NCI-H524 treated with DMSO at 0.1 percent for 48 hours (cell line): ENCODE results near the gene P2RY1.

Experiments
- DNase-seq: peaks from one replicate; lab custom pipeline; 2025; lab: John Stamatoyannopoulos, UW

The P2RY1 gene, protein sequence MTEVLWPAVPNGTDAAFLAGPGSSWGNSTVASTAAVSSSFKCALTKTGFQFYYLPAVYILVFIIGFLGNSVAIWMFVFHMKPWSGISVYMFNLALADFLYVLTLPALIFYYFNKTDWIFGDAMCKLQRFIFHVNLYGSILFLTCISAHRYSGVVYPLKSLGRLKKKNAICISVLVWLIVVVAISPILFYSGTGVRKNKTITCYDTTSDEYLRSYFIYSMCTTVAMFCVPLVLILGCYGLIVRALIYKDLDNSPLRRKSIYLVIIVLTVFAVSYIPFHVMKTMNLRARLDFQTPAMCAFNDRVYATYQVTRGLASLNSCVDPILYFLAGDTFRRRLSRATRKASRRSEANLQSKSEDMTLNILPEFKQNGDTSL

DNA sequence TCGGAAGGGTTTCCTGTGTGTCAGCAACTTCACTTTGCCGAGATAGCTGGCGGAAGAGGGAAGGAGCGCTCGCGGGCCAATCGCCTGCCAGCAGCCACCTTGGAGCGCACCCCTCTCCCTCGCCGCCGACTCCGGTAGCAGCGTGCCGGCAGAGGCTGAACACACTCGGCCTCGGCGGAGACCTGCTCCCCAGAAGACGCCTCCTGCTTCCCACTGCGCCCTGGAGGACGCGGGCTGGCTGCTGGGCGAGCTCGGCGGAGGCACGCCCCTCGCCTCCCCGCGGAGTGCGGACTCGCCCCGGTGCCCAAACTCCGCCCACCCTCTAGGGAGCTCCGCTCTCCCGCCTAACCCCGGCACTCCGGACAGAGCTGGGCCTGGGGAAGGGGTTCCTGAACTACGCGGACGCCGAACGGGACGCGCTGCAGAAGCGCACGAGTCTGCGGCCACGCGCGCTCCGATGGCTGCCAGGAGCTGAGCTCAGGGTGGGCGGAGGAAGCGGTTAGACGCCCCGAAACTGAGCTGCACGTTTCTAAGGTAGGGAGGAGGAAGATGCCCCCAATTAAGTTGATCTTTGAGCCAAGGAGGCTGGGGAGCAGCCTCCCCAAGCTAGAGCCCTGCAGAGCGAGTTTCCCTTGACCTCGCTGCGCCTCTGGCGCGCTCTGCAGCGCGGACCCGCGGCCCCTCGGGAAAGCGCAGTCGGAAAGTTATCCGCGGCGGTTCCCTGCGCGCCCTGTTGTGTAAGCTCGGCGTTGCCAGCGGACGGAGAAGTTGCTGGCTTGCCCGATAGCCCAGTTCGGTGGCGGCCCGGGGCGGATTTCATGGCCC lies at the start of gene P2RY1:
TSS of gene P2RY1 (plus strand) at position 356 of the 825 bp plus-strand sequence. CDS start 652 bp downstream, outside the sequence.
- DNase-seq = peak; percentile 82

DNA sequence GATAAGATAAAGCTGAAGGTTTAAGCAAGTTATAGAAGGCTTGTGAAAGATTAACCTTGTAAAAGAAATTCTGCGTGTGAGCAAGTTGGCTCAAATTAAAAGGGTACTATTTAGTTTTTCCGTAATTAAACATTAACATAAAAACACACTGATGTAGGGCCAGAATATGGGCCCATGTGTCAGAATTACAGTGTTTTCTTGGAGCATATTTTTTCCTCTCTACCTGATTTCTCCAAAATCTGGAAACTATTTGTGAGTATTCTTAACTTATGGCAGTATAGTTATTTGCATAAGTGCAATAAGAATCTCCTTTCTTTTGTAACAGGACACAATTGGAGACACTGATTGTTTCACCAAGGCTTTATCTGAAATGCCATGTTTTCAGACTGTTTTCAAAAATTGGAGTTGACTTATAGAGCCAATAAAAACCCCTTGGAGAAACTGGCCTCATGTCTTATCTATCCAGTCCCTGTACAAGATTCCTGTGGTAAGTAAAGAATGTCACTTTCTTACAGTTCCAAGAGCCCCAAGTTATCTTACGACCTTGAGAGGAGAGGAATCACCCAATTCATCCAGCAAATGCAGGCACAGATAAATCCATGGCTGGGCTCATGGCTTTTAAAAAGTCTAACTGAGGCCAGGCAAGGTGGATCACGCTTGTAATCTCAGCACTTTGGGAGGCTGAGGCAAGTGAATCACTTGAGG lies 47.8 kb upstream of the P2RY1 start:
- no peak for DNase-seq

DNA sequence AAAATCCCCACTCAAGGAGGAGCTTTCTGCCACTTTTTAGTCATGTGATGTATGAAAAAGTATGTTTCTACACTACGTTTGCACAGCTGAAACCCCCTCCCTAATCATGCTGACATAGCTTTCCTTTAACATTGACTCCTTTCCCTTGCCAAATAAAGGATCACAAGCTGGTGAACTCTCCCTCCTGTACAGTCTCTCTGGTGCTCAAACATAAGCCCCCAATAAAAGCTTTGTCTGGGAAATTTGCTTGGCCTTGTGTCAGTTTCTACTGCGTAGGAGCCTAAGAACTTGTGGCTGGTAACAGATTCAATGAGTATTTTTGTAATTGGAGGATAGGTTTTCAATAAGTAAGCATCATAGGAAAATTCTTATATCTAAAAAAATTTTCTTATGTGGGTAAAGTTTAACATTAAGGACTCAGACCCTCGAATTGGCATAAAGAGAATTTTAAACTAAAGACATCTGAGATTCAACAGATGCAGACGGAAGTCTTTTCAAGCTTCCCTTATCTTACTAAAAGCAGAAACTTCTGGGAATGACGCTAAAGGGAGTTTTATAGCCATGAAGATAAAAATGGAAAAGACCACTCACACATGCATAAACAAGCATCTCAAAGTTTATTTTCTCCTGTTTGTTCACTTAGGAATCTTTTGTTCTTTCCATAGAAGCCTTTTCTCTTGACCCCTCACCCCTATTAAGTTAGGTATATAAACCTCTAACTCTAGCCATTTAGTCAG lies 44.1 kb upstream of the P2RY1 start:
- DNase-seq = peak; percentile 37

DNA sequence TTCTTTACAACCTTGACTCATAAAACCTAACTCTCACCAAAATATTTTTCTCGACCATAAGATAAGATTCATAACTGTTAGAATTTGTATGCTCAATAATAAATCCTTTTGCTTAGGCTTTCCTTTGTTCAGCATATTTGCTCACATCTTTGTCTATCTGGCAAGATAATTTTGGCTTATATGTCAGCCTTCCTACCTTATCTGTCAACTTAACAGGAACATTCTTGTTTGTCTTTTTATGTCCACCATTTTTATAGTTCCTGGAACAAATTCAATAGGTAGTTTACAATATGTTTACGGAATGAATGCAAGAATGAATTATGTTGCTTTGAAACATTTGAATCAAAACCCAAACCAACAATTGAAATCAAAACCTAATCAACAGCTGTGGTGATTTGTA lies 41.0 kb upstream of the P2RY1 start:
- no peak for DNase-seq

DNA sequence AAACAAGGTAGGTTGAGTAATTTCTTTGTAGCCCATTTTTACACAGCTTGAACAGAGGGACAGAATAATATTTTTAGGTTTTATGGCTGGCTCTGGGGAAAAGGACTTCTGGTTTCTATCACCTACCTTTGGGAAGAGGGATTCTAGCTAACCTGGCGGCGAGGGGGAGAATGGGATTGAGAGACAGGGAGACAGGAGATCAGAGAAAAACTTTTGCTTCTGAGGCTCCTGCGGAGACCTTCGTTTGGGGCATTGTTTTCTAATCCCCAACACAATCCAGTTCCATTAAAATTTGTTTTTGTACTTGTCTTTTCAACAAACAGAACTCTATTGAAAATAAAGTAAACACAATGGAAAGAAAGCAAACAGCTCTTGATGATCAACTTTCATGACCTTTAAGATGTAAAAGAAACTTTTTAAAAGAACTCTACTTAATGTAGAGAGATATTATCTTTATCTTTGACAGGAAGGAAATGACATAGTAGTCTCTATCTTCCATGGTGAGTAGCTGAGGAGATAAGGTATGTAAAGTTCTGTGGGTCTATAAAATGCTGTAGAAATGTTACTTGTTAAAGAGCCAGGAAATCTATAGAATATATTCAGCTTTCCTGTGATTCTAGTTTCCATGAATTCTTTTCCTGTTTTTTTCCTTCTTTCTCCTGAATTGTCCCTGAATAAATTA lies 37.0 kb upstream of the P2RY1 start:
- DNase-seq = no peak

DNA sequence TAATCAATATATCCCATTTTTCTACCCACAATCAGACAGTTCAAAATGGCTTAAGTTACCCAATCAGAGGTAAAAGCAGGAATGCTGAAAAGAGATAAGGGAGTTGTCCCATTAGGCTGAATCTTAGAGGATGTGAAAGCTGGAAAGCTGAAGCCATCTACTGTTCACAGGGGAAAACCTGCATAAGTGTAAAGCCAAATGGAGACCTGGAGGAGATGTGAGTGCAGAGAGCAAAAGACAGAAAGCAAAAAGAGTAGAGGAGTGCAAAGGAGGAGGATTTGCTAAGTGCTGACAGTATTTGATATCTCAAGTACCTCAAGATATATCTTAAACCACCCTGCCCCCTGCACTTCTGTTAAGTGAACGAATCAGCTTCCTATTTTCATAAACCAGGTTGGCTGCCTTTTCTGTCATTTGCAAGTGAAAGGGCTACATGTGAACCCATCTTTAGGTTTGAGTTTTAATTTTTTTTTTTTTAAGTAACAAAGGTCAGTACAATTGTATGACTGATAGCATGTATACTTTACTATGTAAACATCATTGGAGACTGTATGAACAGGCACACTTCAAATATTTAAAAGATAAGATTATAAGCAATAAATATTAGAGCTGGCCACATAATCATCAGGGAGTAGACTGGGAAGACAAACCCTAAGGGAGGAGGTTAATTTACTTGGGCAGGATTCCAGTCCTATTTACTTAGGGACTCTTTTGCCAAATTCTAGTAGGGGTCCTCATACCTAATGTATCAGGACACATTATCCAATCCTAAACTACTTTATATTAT lies 22.8 kb upstream of the P2RY1 start:
- DNase-seq = no peak

DNA sequence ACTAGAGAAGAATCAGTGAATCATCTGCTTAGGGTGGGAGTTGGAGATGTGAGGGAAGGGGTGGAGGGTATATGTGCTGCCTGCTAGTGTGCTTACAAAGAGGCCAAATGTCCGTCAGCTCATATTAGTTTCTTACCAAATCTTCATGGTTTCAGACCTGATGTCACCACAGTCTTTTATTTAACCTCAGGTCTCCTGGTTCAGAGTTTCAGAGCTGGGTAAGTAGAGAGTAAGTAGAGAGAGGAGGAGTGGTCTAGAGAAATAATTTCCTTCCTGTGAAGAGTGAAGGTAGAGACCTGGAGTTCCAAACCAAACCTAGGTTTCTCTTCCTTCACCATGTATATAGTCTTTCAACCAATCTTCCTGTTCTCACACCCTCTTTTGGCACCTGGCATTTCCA lies 17.5 kb upstream of the P2RY1 start:
- no peak for DNase-seq

DNA sequence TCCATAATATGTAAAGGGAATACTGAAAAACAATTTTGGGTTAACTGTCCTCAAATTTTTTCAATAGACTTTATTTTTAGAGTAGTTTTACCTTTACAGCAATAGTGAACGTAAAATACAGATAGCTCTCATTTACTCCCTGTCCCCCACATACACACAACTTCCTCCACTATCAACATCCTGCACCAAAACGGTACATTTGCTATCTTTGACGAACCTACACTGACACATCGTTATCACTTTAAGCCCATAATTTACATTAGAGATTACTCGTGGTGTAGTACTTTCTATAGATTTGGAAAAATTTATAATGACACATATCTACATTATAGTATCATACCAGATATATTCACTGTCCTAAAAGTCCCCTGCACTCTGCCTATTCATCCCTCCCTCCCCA lies 16.9 kb upstream of the P2RY1 start:
- DNase-seq = no peak

DNA sequence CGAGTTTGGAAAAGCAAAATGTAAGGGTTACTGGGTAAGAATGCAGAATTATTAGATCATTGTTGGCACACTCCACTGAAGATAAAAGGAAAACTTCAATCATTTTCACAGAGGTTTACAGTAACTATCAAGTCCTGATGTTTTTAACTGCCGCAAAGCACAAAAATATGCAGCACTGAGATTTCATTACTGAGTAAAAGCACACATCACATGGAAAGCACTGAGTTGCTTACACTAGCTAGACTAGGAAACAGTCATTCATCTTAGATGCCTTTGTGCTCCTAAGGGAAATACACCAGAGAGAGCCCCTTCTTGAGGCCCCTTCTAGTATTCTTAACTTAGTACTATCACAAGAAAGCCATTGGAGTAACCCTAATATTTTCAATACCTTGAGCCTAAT lies 11.8 kb upstream of the P2RY1 start:
- DNase-seq = no peak

DNA sequence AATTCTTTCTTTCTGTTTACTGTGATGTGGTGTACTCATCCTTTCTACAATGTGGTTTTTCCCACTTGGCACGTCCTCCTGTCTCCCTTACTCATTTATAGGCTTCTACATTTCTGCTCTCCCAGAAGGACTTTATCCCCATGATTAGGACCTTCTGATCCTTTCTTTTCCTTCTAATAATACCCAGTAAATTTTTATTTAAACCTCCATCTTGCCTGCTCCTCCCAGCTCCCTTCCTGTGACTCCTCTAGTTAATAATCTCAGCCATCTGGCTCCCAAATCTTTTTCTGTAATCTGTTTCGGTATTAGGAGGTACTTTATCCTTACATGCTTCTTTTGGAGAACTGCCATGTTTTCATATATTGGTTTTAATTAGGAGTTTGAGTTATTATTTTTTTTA lies 11.2 kb upstream of the P2RY1 start:
- DNase-seq = peak; percentile 88

DNA sequence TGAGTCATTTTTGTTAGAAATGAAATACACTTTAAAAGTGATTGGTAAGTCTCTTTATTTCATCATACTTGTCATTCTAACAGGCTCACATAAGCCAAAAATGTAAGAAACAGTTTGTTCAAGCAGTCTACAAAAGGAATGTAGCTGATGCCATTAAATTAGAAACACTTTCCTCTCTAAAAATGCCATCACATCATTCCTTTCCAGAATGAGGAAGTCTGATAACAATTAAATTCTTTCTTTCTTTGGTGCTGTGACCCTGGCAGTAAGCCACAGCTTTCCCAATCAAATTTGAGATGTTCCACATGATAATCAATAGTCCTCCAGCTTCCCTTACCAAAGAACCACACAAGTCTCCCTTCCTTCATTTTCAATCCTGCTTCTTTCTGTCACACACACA lies 9.4 kb upstream of the P2RY1 start:
- no peak for DNase-seq

DNA sequence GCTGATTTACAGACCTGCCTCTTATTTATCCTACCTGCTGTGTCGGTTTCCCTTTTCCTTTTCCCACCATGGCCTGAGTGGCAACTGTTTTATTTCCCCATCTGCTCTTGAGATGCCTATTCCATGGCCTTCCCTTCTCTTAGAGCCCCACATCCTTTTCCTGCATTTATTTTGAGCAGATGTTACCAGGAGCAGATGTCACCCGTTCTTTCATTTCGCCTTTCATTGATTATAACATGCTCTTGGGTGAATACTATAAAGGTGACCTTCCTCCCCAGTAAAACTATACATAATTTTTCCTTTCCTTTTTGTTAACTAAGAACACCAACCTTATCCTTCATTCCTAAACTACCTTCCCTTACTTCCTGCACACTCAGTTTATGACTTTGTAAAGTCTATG lies 8.5 kb upstream of the P2RY1 start:
- peak; percentile 38 for DNase-seq

DNA sequence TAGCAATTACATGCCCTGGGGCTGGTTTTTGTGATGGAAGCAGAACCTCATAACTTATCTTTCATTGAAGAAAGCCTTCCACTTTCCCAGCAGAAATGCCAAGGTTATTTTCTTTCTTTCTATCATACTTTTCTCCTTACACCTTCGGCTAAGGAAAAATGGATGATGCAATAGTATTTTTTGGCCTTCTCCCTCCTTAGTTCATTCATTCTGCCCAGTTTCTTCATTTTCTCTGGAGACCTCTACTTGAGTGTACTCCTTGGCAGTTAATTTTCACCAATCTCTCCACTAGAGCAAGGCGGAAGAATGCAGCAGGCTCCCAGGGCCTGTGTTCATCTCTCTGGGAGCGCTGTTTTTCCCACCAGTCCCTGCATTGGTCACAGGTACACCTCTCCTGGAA lies 7.6 kb upstream of the P2RY1 start:
- DNase-seq = no peak

DNA sequence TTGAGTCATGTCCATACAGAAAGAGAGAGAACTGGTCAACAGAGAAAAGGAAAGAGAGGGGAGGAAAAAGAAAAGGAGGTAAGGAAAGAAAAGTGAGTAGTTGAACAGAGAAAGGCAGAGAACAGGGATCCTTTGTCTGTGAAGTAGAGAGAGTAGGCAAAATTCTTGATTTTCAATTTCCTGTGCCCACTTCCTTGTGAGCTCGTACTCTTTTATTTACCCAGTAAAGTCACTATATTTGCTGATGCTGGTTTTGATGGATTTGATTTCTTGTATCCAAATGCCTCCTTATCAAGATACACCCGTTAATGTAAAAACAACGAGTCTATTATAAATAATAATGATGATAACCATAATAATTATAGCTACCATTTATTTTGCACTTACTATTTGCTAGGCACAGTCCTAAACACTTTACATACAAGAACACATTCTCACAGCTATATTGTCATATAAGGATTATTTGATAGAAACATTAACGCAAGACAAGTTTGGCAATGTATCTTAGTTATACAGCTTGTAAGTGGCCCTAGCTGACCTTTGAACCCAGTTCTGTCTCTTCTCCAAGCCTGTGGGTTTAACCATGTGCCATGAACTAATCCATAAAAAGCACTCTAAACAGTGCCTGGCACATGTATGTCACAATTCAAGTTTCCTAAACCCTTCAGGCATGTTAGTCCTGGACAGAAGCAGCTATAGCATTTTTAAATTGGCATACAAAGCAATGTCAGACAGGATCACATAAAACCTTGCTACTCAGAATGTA lies 6.7 kb upstream of the P2RY1 start:
- no peak for DNase-seq

DNA sequence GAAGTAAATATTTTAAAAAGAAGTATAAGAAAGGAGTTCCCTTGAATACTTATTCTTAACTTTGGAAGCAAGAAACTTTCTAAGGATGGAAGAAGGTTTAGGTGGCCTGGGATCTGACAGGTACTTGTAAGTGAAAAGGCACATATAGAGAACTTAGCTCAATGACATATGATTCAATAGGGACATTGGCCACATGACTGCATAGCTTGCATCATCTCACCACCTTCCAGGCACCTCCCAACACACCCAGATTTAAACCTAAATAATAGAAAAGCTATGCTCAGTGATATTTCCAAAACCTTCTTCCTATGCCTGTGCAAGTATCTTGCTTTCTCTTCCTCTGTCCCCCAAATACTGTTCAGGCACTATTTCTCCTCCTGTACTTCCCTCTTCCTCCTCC lies 4.7 kb upstream of the P2RY1 start:
- DNase-seq = no peak

DNA sequence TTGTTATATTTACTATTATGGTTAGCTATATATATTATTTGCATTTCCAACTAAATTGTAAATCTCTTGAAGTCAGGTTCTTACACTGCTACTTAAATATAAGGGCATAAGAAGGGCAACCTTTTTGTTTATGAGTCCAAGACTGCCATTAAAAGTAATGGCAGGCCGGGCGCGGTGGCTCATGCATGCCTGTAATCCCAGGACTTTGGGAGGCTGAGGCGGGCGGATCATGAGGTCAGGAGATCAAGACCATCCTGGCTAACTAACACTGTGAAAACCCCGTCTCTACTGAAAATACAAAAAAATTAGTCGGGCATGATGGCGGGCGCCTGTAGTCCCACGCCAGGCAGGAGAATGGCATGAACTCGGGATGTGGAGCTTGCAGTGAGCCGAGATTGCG lies 2.9 kb upstream of the P2RY1 start:
- DNase-seq = no peak

DNA sequence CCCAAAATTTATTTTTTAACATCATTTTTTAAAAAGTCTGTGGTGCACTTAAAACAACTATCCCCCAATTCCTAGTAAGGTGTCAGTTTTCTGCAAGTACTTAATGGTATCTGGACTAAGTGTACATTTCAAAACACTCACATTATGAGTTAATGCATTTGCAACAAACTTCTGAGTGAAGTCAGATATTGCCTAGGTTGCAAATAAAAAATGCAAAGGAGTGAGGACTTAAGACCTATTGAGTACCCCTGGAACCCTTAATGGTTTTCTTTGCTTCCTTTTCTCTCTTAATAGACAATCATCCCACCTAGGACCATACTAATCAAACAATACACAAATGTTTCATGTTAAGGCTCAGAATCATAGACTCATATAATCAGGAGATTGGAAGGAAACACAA lies 1.8 kb upstream of the P2RY1 start:
- DNase-seq = no peak

DNA sequence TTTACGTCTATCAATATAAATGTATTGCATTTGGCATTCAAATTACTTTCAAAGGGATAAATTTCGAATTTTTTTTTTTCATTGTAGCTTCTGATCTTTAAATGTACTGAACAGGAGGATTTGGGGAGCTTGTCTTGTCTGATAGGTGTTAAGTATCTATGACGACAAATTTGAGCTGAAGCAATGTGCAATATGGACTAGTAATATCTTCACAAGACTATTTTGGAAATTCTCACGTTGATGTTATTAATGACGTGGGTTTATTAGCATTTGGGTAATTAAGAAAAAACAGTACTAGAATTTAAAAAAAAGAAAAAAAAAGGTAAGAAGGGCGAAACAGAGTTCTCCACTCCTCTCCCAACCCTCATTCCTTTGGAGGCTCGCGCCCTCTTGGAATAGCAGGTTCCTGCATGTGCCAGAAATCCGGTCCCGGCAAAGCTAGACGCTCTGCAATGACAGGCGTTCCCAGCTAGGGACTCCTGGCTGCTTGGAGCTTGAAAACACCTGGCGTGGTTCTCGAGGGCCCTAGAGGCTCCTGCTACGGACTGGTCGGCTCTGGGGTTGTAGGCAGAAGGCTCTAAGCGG lies 648 bp upstream of the P2RY1 start:
- DNase-seq = no peak

DNA sequence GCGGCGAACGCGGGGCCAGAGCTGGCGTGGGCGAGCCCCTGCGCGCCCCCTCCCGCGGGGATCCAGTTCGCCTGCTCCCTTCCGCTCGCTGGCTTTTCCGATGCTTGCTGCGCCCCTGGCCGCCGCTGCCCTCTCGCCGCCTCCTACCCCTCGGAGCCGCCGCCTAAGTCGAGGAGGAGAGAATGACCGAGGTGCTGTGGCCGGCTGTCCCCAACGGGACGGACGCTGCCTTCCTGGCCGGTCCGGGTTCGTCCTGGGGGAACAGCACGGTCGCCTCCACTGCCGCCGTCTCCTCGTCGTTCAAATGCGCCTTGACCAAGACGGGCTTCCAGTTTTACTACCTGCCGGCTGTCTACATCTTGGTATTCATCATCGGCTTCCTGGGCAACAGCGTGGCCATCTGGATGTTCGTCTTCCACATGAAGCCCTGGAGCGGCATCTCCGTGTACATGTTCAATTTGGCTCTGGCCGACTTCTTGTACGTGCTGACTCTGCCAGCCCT lies 721 bp downstream of the P2RY1 start:
- DNase-seq = peak; percentile 22
